B cell (primary cell): ENCODE results near the gene DSCAML1. TPM values are rescaled to one million over a fixed set of nuclear protein-coding genes. Genes with fewer than 3 reads are reported as not detected.

Source experiments
- ATAC-seq: fragments of 200-7000 bp; cut with Tn5 transposase; one replicate; pipeline ENCODE4 v1.10.0; 2021; ENCODE audit warnings: low read depth, mild to moderate bottlenecking, moderate number of reproducible peaks, moderate library complexity
- CTCF ChIA-PET: fragments of 350-600 bp; sonication (Branson Sonifier 250); formaldehyde crosslinking; loops from one replicate; lab custom pipeline; 2021; ENCODE audit warnings: antibody characterized with exemption, inconsistent platforms; lab: Charles Lee
- POLR2A ChIA-PET: fragments of 350-600 bp; sonication (Branson Sonifier 250); formaldehyde crosslinking; loops from one replicate; lab custom pipeline; 2021; ENCODE audit warnings: antibody characterized with exemption; lab: Charles Lee
- DNase-seq: peaks from one replicate; pipeline ENCODE4 v3.0.0; 2013
- H2AFZ ChIP-seq: 2 replicates; pipeline ENCODE4 v1.6.1; 2012; ENCODE audit warnings: mild to moderate bottlenecking, low read depth, low read length; ENCODE audit not compliant: insufficient read depth, poor library complexity, severe bottlenecking
- H3K27ac ChIP-seq, 2 donors: 1 replicate in 1 of 2; 2 replicates in 1 of 2; pipeline ENCODE4 v1.5.1; 2012 to 2013; ENCODE audit warnings: low read length in 2 of 2, mild to moderate bottlenecking in 2 of 2, moderate library complexity in 1 of 2
- H3K27me3 ChIP-seq, 4 experiments: fragments of 200-600 bp in 1 of 4; sonication (generic) in 1 of 4; replicated peaks in 1 of 4; 1 replicate in 2 of 4; 2 replicates in 2 of 4; pipeline versions ENCODE4 v1.6.1 to v1.7.0; 2013 to 2016; ENCODE audit warnings: low read length in 3 of 4, mild to moderate bottlenecking in 2 of 4, mixed read lengths in 1 of 4, moderate library complexity in 1 of 4; ENCODE audit not compliant: insufficient read depth in 4 of 4, control insufficient read depth in 3 of 4; ENCODE audit errors: control extremely low read depth in 1 of 4
- H3K36me3 ChIP-seq, 2 experiments: replicated peaks in 1 of 2; 1 replicate in 1 of 2; 2 replicates in 1 of 2; pipeline versions ENCODE4 v1.6.1 to v1.7.1; 2013; ENCODE audit warnings: low read length in 1 of 2; ENCODE audit not compliant: insufficient read depth in 2 of 2, control insufficient read depth in 1 of 2; ENCODE audit errors: control extremely low read depth in 1 of 2, extremely low read depth in 1 of 2
- H3K4me1 ChIP-seq, 2 donors: fragments of 200-600 bp in 1 of 2; sonication (generic) in 1 of 2; 1 replicate in 1 of 2; 2 replicates in 1 of 2; pipeline versions ENCODE4 v1.5.1 to v1.6.1; 2013 to 2017; ENCODE audit warnings: low read length in 2 of 2; ENCODE audit not compliant: control insufficient read depth in 2 of 2, insufficient read depth in 2 of 2
- H3K4me2 ChIP-seq: replicated peaks from 2 replicates; pipeline ENCODE3; 2012; ENCODE audit warnings: mild to moderate bottlenecking, low read depth, low read length; ENCODE audit not compliant: poor library complexity, severe bottlenecking
- H3K4me3 ChIP-seq, 5 experiments: fragments of 200-600 bp in 1 of 5; sonication (generic) in 1 of 5; 1 replicate in 3 of 5; 2 replicates in 2 of 5; pipeline versions ENCODE4 v1.5.1 to v1.7.0; 2011 to 2016; ENCODE audit warnings: low read length in 4 of 5, mild to moderate bottlenecking in 4 of 5, low read depth in 2 of 5, control low read depth in 1 of 5, moderate library complexity in 1 of 5; ENCODE audit not compliant: insufficient read depth in 1 of 5; ENCODE audit errors: control extremely low read depth in 1 of 5, extremely low read depth in 1 of 5
- H3K79me2 ChIP-seq: fragments of 200-600 bp; sonication (generic); one replicate; pipeline ENCODE4 v1.6.0; 2016; ENCODE audit warnings: low read length; ENCODE audit not compliant: control insufficient read depth, insufficient read depth
- H3K9ac ChIP-seq: fragments of 200-600 bp; sonication (generic); 2 replicates; pipeline ENCODE4 v1.6.1; 2017; ENCODE audit warnings: mild to moderate bottlenecking, low read length, moderate library complexity
- H3K9me3 ChIP-seq, 3 donors: one replicate each; pipeline versions ENCODE4 v1.6.1 to v1.7.1; 2013; ENCODE audit warnings: low read length in 2 of 3; ENCODE audit not compliant: control insufficient read depth in 2 of 3, insufficient read depth in 1 of 3; ENCODE audit errors: control extremely low read depth in 1 of 3
- H4K20me1 ChIP-seq: 2 replicates; pipeline ENCODE4 v1.6.0; 2012; ENCODE audit warnings: mild to moderate bottlenecking, low read length; ENCODE audit not compliant: insufficient read depth, control insufficient read depth, poor library complexity, severe bottlenecking
- H3K27ac Mint-ChIP-seq: one replicate; pipeline ENCODE4 v1.8.0; 2021; ENCODE audit warnings: mixed read lengths
- H3K27me3 Mint-ChIP-seq: one replicate; pipeline ENCODE4 v1.8.0; 2021; ENCODE audit warnings: mixed read lengths
- H3K4me1 Mint-ChIP-seq: one replicate; pipeline ENCODE4 v1.8.0; 2021; ENCODE audit warnings: mixed read lengths
- H3K4me3 Mint-ChIP-seq: one replicate; pipeline ENCODE4 v1.8.0; 2021; ENCODE audit warnings: mixed read lengths
- H3K9me3 Mint-ChIP-seq: one replicate; pipeline ENCODE4 v1.8.0; 2022; ENCODE audit warnings: mixed read lengths; ENCODE audit not compliant: insufficient read depth
- EZH2 ChIP-seq: IDR thresholded peaks from 2 replicates; pipeline ENCODE4 v1.6.1; 2012; ENCODE audit warnings: borderline replicate concordance, low read depth, mild to moderate bottlenecking, moderate library complexity, low read length; ENCODE audit not compliant: insufficient read depth, poor library complexity, severe bottlenecking
- WGBS: methylation state at CpG from one replicate; pipeline ENCODE4 v1.1.5; 2013; ENCODE audit warnings: missing lambda C conversion rate; ENCODE audit not compliant: insufficient coverage; 5-methylcytosine and 5-hydroxymethylcytosine counted together
- intact Hi-C: fragments of 100-400 bp; cut with micrococcal nuclease; formaldehyde crosslinking; loops from one replicate; pipeline ENCODE4 v1.10.0; 2022
- polyA plus RNA-seq: library from polyadenylated mRNA; depleted of rRNA; stranded (reverse); fragments of >200 nt; gene quantifications from 2 replicates; pipeline ENCODE4 v1.2.3, GENCODE V29; 2012
- total RNA-seq, 2 donors: library from RNA; stranded (reverse); fragments of 120-200 nt in 1 of 2; gene quantifications; 1 replicate in 1 of 2; 2 replicates in 1 of 2; pipeline versions ENCODE4 v1.2.3 to v1.2.4, GENCODE V29; 2013 to 2022
- TF ChIP-seq, protein P1 (sequence below): fragments of 200-600 bp; IDR thresholded peaks from one replicate; pipeline ENCODE4 v1.8.0; 2022; ENCODE audit warnings: antibody characterized with exemption, mild to moderate bottlenecking

The DSCAML1 gene
- total and polyA plus RNA-seq, 2 donors (not counting 1 experiment from before 2014, with no cell fraction given), result 1.2 to 6.2 TPM

DNA sequence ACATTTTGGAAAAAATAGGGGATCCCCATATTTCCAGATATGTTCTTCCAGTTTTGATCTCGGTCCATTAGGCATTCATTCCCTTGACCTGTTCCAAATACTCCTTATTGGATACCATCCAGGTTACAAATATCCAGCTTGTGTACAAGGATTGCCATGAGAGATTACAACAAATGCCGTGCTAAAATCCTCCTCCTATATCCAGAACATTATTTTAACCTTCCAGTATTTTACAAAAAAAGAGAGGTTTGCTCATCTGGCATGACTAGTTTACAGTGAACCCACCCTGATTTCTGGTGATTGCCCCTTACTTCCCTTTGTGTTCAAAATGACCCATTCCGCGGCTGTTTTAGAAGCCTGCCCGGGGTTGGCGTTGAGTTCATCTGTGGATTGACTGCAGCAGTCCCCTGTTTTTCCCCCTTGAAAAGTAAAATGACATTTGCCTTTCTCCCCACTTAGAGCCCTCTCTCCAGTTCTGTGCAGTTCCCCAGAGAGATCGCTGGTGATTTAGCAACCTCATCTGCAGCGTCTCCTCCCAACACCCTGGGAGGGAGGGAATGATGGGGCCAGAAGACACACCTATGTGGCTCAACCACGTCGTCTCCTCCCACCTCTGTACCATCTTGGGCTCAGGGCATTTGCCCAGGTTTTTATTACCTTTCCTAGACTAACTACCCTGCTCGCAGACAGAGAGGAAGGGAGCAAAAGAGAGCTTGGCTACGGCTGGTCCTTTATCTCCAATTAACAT, 73.6 kb downstream of the DSCAML1 start:
- ATAC-seq (no peak), DNase-seq (no peak)
- no peak for TF ChIP-seq EZH2
- TF ChIP-seq, protein P1, sequence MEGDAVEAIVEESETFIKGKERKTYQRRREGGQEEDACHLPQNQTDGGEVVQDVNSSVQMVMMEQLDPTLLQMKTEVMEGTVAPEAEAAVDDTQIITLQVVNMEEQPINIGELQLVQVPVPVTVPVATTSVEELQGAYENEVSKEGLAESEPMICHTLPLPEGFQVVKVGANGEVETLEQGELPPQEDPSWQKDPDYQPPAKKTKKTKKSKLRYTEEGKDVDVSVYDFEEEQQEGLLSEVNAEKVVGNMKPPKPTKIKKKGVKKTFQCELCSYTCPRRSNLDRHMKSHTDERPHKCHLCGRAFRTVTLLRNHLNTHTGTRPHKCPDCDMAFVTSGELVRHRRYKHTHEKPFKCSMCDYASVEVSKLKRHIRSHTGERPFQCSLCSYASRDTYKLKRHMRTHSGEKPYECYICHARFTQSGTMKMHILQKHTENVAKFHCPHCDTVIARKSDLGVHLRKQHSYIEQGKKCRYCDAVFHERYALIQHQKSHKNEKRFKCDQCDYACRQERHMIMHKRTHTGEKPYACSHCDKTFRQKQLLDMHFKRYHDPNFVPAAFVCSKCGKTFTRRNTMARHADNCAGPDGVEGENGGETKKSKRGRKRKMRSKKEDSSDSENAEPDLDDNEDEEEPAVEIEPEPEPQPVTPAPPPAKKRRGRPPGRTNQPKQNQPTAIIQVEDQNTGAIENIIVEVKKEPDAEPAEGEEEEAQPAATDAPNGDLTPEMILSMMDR, result no peak
- ChIA-PET POLR2A (no interaction called here), CTCF (no interaction called here)
- H3K36me3 ChIP-seq, result no peaks in the 10 kb centered on the region
- no peak overlapping the region for H3K9ac ChIP-seq
- no peak overlapping the region for H3K4me3 ChIP-seq
- H3K4me2 ChIP-seq, result no peak overlapping the region
- H3K79me2 ChIP-seq, result no peaks in the 10 kb centered on the region
- H3K4me1 Mint-ChIP-seq, result no peaks in the 10 kb centered on the region
- intact Hi-C loops, result no loop called here
- H2AFZ ChIP-seq, result no peak overlapping the region
- peaks cover 27% of the 10 kb centered on the region for H3K27me3 Mint-ChIP-seq
- no peaks in the 10 kb centered on the region for H3K9me3 ChIP-seq
- no peaks in the 10 kb centered on the region for H4K20me1 ChIP-seq
- H3K27ac ChIP-seq, result no peak overlapping the region
- peaks cover 0 to 7% (median 0%) of the 10 kb centered on the region in 4 experiments for H3K27me3 ChIP-seq
- no peaks in the 10 kb centered on the region for H3K9me3 Mint-ChIP-seq
- H3K4me3 Mint-ChIP-seq, result no peak overlapping the region
- 92% methylated on average over 5 of the region's 12 CpGs for WGBS
- no peaks in the 10 kb centered on the region for H3K4me1 ChIP-seq
- H3K27ac Mint-ChIP-seq, result no peak overlapping the region

GRCh38 chr11:117722082-117722481, 74.9 kb downstream of the DSCAML1 start:
- no peaks in the 10 kb centered on the region for H3K79me2 ChIP-seq
- DNase-seq (no peak), ATAC-seq (no peak)
- Mint-ChIP-seq H3K27ac (no peak overlapping the region), H3K4me3 (no peak overlapping the region), H3K9me3 (no peaks in the 10 kb centered on the region), H3K27me3 (peaks cover 27% of the 10 kb centered on the region), H3K4me1 (no peaks in the 10 kb centered on the region)
- ChIA-PET POLR2A (no interaction called here), CTCF (no interaction called here)
- no peak overlapping the region for H3K9ac ChIP-seq
- H3K4me3 ChIP-seq, result no peak overlapping the region
- no peaks in the 10 kb centered on the region for H3K9me3 ChIP-seq
- H3K4me1 ChIP-seq, result no peaks in the 10 kb centered on the region
- no peaks in the 10 kb centered on the region for H3K36me3 ChIP-seq
- no peak overlapping the region for H3K4me2 ChIP-seq
- H4K20me1 ChIP-seq, result no peaks in the 10 kb centered on the region
- H3K27ac ChIP-seq, result no peak overlapping the region
- intact Hi-C loops, result no loop called here
- no CpG with 5 or more reads among the region's 2 CpGs for WGBS
- H2AFZ ChIP-seq, result no peak overlapping the region
- H3K27me3 ChIP-seq, result peaks cover 0 to 12% (median 0%) of the 10 kb centered on the region in 4 experiments
- TF ChIP-seq, protein P1, result no peak
- TF ChIP-seq EZH2, result no peak
